ENCODE data around the gene LRRC18. TPM values are rescaled to one million over a fixed set of nuclear protein-coding genes. Genes with fewer than 3 reads are reported as not detected.

Gene LRRC18
- polyA plus RNA-seq, 6 donors from 2014 or later, result 0.35 to 2.0 (median 1.1) TPM; not detected in 1

DNA sequence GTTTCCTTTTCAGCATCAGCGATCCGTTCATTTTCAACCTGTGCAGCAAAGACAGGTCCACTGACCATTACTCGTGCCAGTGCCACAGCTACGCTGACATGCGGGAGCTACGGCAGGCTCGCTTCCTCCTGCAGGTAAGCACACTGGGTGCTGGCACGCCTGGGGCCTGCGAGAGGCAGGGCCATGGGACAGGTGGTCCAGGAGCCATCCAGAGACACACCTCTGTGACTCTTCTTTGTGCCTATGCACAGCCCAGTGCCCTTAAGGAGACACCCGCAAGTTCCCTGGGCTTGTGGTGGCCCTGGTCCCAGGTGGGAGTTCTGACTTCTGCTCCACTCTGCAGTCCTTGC lies 42.2 kb downstream of the LRRC18 start:
- ATAC-seq (ENCODE audit: low read depth in 2 of 2) (no peak), DNase-seq (no peak)
- Mint-ChIP-seq H3K4me3 (no peak overlapping the region), H3K36me3 (peaks cover 16 to 27% of the 10 kb centered on the region in 2 donors), H3K9me3 (peaks cover 0 to 2% (median 0%) of the 10 kb centered on the region in 7 donors), H3K27me3 (no peaks in the 10 kb centered on the region), H3K4me1 (peaks cover 0 to 7% (median 0%) of the 10 kb centered on the region in 3 donors), H3K27ac (no peak overlapping the region)

DNA sequence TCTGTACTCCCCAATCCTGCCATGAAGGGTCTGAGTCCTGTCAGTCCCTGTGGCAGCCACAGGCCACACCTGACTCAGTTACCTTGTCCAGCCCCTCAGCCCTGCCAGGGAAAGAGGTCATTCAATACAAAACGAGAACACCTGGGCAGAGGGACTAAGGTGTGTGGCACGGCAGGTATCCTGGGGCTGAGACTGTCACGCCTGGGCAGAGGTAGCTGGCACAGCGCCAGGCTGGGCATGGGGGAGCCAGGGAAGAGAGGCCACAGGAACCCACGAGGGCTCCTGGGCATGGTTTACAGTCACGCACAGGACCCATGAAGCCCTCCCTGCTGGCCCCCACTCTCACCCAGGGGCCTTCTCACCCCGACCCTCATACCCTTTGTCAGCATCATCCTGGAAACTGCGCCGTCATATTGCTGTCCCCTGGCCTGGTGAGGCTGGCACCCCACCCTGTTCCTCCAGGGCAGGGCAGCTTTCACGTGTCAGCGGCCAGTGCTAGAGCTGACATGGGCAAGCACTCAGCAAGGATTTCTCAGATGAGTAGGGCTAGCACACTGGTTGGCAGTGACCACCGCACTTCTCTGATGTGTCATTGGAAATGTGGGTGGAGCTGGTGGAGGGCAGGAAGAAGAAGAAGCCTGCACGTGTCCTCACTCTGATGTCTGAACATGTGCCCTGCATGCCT lies 42.7 kb downstream of the LRRC18 start:
- H3K36me3 Mint-ChIP-seq, result peaks cover 19 to 26% of the 10 kb centered on the region in 2 donors
- peaks cover 0 to 6% (median 0%) of the 10 kb centered on the region in 3 donors for H3K4me1 Mint-ChIP-seq
- peaks cover 0 to 2% (median 0%) of the 10 kb centered on the region in 7 donors for H3K9me3 Mint-ChIP-seq
- no peak for DNase-seq
- H3K27me3 Mint-ChIP-seq, result no peaks in the 10 kb centered on the region
- peak overlapping the region in 2 of 6 donors; percentile 47 to 71 for H3K27ac Mint-ChIP-seq
- no peak overlapping the region for H3K4me3 Mint-ChIP-seq
- ATAC-seq (ENCODE audit: low read depth in 2 of 2), result no peak

DNA sequence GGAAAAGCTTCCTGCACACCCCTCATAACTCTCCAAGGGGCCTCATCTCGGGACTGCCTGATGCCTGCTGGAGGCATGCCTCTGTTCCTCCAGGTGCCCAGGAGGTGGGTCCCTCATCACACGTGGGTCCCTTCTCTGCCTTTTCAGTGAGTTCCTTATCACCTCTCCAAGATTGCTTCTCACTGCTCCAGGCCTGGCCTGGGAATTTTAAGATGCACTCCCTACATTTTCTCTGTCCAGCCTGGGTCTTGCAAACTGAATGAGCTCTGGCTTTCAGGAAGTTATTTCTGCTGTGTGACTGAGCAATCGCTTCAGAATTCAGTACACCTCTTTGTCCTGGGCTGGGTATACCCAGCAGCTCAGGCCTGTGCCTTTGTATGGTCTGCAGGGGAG lies 43.8 kb downstream of the LRRC18 start:
- DNase-seq (no peak), ATAC-seq (ENCODE audit: low read depth in 2 of 2) (no peak)
- Mint-ChIP-seq H3K4me3 (peak overlapping the region in 1 of 8 donors; percentile 33), H3K4me1 (peaks cover 0 to 6% (median 0%) of the 10 kb centered on the region in 3 donors), H3K27me3 (no peaks in the 10 kb centered on the region), H3K27ac (peak overlapping the region in 1 of 6 donors; percentile 47), H3K9me3 (peaks cover 0 to 2% (median 0%) of the 10 kb centered on the region in 7 donors), H3K36me3 (peaks cover 23 to 29% of the 10 kb centered on the region in 2 donors)

DNA sequence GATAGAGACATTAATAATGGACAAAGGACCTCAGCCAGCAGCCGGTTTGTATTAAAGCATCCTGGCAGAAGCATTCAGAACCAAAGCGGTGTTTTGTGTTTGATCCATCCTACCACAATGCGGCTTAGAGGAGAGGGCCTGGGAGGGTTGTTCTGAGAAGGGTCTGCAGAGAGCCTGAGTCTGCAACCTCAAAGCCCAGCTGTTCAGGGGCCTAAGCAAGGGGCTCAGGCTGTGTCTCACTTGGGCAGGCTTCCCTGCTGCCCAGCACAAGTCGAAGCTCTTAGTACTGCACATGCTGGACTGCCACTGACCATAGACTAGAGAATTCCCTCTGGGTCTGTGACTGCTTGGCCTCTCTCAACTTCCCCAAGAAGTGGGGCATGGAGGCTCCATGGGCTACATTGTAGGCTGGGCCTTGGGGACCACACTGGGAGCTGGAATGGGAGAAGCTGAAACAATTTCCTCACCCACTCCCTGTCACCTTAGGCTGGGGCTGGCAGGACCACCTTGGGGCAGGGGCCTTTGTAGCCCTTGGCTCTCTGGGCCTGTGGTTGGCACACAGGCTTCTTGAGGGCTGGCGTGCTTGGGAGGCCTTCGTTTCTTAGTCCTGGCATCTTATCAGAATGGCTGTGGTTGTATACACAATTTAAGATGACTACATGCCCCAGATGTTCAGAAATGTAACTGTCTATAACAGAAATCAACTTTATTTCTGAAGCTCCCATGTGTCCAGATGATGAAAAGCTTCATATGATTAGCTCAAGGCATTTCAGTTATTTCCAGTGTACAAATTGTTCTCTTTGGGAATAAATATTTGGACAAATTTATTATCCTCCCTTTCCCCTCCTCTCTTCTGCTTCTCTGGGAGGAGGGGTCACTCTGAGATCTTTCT lies 44.5 kb downstream of the LRRC18 start:
- DNase-seq, result no peak
- peaks cover 29 to 35% of the 10 kb centered on the region in 2 donors for H3K36me3 Mint-ChIP-seq
- no peak overlapping the region for H3K4me3 Mint-ChIP-seq
- H3K9me3 Mint-ChIP-seq, result peaks cover 0 to 2% (median 0%) of the 10 kb centered on the region in 7 donors
- no peak for ATAC-seq (ENCODE audit: low read depth in 2 of 2)
- H3K27me3 Mint-ChIP-seq, result no peaks in the 10 kb centered on the region
- H3K27ac Mint-ChIP-seq, result no peak overlapping the region
- peaks cover 0 to 6% (median 2%) of the 10 kb centered on the region in 3 donors for H3K4me1 Mint-ChIP-seq

DNA sequence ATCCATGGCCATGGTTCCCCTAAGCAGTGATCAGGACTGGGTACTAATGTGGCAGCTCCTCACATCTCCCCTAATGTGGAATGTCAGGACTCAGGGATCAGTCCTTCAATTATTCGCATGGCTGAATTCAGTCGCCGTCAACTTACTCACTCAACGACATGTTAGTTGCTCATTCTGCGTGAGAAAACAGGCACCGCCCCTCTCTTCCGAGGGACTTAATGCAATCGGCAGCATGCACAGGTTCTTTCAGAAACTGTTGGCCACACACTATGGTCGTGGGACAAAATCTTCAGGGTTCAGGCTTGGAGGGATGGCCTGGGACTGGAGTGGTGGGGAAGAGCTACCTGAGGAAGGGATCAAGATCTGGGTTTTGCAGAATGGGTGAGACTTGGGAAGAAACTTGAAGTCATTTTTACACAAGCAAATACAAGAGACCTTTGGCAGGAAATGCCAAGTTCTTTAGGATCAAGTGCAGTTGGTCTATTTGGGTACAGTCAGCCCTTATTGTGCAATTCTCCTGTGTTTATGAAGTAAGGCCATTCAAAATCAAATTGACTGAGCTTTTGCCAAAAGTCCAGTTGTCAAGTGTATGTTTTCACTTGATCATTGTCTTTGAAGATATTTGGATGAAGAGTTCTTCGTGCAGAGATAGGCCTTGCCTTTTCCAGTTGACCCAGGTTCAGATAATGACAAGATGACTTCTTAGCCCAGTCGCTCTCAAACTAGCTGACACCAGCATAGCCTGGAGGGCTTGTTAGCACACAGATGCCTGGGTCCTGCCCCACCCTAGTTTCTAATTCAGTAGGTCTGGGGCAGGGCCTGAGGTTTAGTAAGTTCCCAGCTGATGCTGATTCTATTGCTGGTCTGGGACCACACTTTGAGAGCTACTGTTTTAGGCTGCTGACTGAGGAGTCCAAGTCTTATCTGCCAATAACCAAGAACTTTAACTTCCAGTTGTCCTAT lies 48.5 kb downstream of the LRRC18 start:
- Mint-ChIP-seq H3K27me3 (no peaks in the 10 kb centered on the region), H3K36me3 (peaks cover 29 to 49% of the 10 kb centered on the region in 2 donors), H3K9me3 (no peaks in the 10 kb centered on the region), H3K27ac (peak overlapping the region in 3 of 6 donors; percentile 1 to 59 (median 57)), H3K4me1 (peaks cover 0 to 8% (median 2%) of the 10 kb centered on the region in 3 donors), H3K4me3 (no peak overlapping the region)
- DNase-seq (no peak), ATAC-seq (ENCODE audit: low read depth in 2 of 2) (no peak)

DNA sequence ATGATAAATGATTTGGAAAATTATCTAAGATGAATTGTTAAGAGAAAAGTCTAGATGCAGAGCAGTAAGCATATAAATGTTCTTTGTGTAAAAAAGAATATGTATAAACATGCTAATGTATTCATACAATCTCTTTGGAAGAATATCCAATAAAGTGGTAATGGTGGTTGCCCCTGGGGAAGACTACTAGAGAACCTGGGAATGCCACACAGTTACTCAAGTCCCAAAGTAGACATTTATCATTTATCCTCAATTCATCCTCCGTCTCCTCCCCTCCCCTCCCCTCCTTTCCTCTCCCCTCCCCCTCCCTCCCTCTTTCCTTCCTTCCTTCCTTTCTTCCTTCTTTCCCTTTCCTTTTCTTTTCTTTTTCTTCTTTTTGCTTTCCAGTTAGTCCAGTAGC lies 51.7 kb downstream of the LRRC18 start:
- Mint-ChIP-seq H3K27ac (peak overlapping the region in 4 of 6 donors; percentile 13 to 57 (median 32)), H3K36me3 (peaks cover 29 to 56% of the 10 kb centered on the region in 2 donors), H3K9me3 (no peaks in the 10 kb centered on the region), H3K4me1 (peaks cover 0 to 8% (median 2%) of the 10 kb centered on the region in 3 donors), H3K4me3 (no peak overlapping the region), H3K27me3 (no peaks in the 10 kb centered on the region)
- DNase-seq, result no peak
- no peak for ATAC-seq (ENCODE audit: low read depth in 2 of 2)

DNA sequence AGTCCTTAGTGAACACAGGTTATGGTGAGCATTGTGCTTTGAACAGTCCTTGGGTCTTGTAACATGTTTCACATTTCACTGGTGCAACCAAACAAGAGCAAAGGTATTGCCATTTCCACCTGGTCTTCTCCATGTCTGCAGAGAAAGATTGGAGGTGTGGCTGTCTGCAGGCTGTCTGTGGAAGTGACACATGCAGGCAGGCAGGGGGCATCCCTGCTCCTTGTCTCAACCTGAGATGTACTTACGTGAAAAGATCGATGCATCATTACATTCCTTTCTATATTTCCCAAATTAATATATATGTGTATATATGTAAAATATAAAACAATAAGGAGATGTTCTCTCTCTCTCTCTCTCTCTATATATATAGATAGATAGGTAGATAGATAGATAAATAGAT lies 54.3 kb downstream of the LRRC18 start:
- DNase-seq, result no peak
- peaks cover 24 to 63% of the 10 kb centered on the region in 2 donors for H3K36me3 Mint-ChIP-seq
- ATAC-seq (ENCODE audit: low read depth in 2 of 2), result no peak
- peaks cover 0 to 2% (median 0%) of the 10 kb centered on the region in 7 donors for H3K9me3 Mint-ChIP-seq
- no peak overlapping the region for H3K4me3 Mint-ChIP-seq
- H3K27ac Mint-ChIP-seq, result no peak overlapping the region
- H3K27me3 Mint-ChIP-seq, result no peaks in the 10 kb centered on the region
- peaks cover 1 to 12% (median 6%) of the 10 kb centered on the region in 3 donors for H3K4me1 Mint-ChIP-seq

DNA sequence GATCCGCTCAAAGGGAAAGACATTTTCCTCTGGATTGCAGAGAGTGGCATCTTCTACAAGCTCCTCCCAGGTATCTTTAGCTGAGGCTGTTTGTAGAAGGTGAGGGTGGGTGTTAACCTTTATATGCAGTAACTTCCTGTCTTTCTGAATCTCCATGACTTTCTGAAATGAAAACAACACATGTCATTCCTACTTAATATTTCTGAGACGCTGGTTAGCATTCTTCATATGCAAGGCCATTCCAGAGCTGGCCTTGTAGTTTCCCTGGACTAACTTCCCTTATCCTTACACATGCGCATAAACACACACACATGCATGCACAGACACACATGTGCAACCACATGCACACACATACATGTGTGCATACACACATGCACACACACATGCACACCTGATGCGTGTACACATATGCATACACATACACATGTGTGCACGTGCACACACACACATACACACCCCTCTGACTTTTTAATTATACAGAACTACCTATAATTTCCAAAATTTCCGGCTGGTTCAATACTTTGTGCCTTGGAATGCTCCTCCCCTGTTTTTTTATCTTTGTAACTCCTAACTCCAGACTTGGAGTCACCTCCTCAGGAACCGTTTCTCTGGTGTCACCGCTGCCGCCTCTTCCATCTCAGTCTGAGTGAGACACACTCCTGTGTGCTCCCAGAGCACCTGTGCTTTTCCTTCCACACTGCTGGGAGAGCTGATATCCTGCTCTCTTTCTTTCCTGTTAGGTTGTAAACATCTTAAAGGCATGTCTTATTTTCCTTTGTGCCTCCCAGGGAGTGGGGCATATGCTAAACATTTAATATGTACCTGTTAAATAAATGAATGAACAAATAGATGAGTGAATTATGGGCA lies 55.2 kb downstream of the LRRC18 start:
- H3K9me3 Mint-ChIP-seq, result peaks cover 0 to 2% (median 0%) of the 10 kb centered on the region in 7 donors
- H3K27ac Mint-ChIP-seq, result peak overlapping the region in 4 of 6 donors; percentile 21 to 75 (median 63)
- DNase-seq, result no peak
- H3K4me3 Mint-ChIP-seq, result no peak overlapping the region
- peaks cover 2 to 16% (median 6%) of the 10 kb centered on the region in 3 donors for H3K4me1 Mint-ChIP-seq
- peaks cover 23 to 62% of the 10 kb centered on the region in 2 donors for H3K36me3 Mint-ChIP-seq
- no peaks in the 10 kb centered on the region for H3K27me3 Mint-ChIP-seq
- no peak for ATAC-seq (ENCODE audit: low read depth in 2 of 2)

DNA sequence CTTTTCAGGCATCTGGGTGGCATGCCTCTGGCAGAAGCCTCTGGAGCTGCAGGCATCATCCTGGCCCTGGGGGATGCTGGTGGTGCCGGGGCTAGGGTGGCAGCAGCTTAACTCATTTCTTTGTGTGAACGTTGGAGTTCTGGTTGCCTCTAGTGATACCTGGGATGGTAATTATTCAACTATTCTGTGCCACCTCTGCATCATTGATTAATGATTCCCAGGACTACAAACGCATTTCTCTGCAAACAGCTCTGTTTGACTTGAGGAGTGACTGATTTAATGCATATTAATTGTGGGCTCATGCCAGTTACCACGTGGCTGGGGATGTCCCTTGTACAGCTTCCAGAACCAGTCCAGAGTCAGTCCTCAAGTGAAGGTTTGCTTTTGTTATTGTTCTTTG lies 55.9 kb downstream of the LRRC18 start:
- peaks cover 2 to 16% (median 6%) of the 10 kb centered on the region in 3 donors for H3K4me1 Mint-ChIP-seq
- DNase-seq (no peak), ATAC-seq (ENCODE audit: low read depth in 2 of 2) (no peak)
- H3K27ac Mint-ChIP-seq, result peak overlapping the region in 1 of 6 donors; percentile 15
- H3K36me3 Mint-ChIP-seq, result peaks cover 23 to 65% of the 10 kb centered on the region in 2 donors
- H3K27me3 Mint-ChIP-seq, result no peaks in the 10 kb centered on the region
- H3K4me3 Mint-ChIP-seq, result no peak overlapping the region
- peaks cover 0 to 2% (median 0%) of the 10 kb centered on the region in 7 donors for H3K9me3 Mint-ChIP-seq

DNA sequence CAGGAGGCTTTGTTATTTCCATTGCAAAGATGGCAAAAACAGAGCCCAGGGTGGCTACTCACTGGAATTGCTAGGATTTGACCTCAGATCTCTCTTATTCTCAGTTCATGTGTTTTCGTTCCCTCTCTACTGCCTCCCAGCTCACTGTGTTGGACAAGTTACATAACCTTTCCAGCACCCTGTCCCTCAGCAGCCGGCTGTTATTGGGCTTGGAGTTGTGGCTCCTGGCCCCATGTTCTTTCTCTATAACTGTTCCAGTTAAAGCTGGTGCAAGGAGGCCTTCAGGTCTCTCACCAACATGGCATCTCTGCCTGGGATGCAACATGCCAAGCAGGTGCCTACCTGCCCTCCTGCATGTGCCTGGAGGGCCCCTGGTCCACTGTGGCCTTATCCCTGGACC lies 56.8 kb downstream of the LRRC18 start:
- H3K27ac Mint-ChIP-seq, result peak overlapping the region in 1 of 6 donors; percentile 80
- H3K27me3 Mint-ChIP-seq, result no peaks in the 10 kb centered on the region
- H3K4me3 Mint-ChIP-seq, result no peak overlapping the region
- H3K4me1 Mint-ChIP-seq, result peaks cover 2 to 11% (median 6%) of the 10 kb centered on the region in 3 donors
- H3K9me3 Mint-ChIP-seq, result peaks cover 0 to 2% (median 0%) of the 10 kb centered on the region in 7 donors
- DNase-seq (no peak), ATAC-seq (ENCODE audit: low read depth in 2 of 2) (no peak)
- H3K36me3 Mint-ChIP-seq, result peaks cover 27 to 57% of the 10 kb centered on the region in 2 donors

DNA sequence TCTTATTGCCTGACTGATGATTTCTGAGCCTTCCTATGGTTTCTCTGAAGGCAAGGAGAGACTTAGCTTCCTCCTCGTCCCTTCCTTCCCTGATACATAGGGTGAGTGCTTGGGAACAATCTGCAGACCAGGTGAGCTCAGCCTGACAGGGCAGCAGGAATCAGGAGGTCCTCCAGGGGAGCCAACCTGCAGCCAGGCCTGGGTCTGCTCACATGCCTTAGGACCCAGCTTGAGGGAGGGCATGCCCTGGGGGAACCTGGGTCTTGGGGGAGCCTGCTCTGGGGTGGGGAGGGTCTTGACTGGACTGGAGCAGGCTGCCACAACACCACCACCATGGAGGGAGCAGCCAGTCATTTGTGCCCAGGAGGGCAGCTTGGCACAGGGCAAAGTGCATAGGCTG lies 57.7 kb downstream of the LRRC18 start:
- H3K27me3 Mint-ChIP-seq, result no peaks in the 10 kb centered on the region
- peaks cover 2 to 11% (median 6%) of the 10 kb centered on the region in 3 donors for H3K4me1 Mint-ChIP-seq
- peak overlapping the region in 1 of 6 donors; percentile 38 for H3K27ac Mint-ChIP-seq
- no peak for DNase-seq
- peaks cover 27 to 55% of the 10 kb centered on the region in 2 donors for H3K36me3 Mint-ChIP-seq
- no peak overlapping the region for H3K4me3 Mint-ChIP-seq
- no peak for ATAC-seq (ENCODE audit: low read depth in 2 of 2)
- peaks cover 0 to 2% (median 0%) of the 10 kb centered on the region in 7 donors for H3K9me3 Mint-ChIP-seq

Data from naive B cell (primary cell).